ENCODE measurements around the gene PTPRK.

- no peak for TF ChIP-seq POLR2AphosphoS5 (IDR thresholded peaks at IDR 0.05)
- TF ChIP-seq POLR2A (IDR thresholded peaks at IDR 0.05): no peak
- no peak for TF ChIP-seq CTCF (IDR thresholded peaks at IDR 0.05)
Measured at GRCh38 chr6:128067446-128068118, 452.8 kb downstream of the PTPRK start.

Measured in transverse colon (tissue), 4 donors.